GM18505 (cell line): ENCODE measurements around the gene EEF1A1.
"Not testable (repeated sequence)": the region's sequence is repeated elsewhere in the genome, so short reads cannot be mapped to it uniquely, and the experiment has no call there.

Source experiments
- ATAC-seq: cut with Tn5 transposase; IDR thresholded peaks from one replicate; pipeline ENCODE4 v1.9.1; 2021; ENCODE audit not compliant: unreplicated experiment
- POLR2A ChIP-seq: IDR thresholded peaks from 4 replicates; pipeline ENCODE4 v1.6.1; 2011; ENCODE audit warnings: borderline replicate concordance; ENCODE audit not compliant: insufficient read depth, insufficient read length; ENCODE audit errors: extremely low read depth

EEF1A1 gene

GRCh38 chr6:73548458-73549446, 27.9 kb upstream of the EEF1A1 start:
- no peak for TF ChIP-seq POLR2A
- no peak for ATAC-seq

GRCh38 chr6:73547036-73547435, 26.2 kb upstream of the EEF1A1 start:
- TF ChIP-seq POLR2A = no peak
- ATAC-seq = no peak

- no peak for TF ChIP-seq POLR2A
- ATAC-seq = no peak
These were observed 22.1 kb upstream of the EEF1A1 start for GRCh38 chr6:73542891-73543290.

GRCh38 chr6:73542481-73542880, 21.6 kb upstream of the EEF1A1 start:
- not testable (repeated sequence) for ATAC-seq

- ATAC-seq = no peak
- no peak for TF ChIP-seq POLR2A
These were observed 17.4 kb upstream of the EEF1A1 start for GRCh38 chr6:73538116-73538779.

- no peak for TF ChIP-seq POLR2A
- ATAC-seq = no peak
These were observed 16.8 kb upstream of the EEF1A1 start for GRCh38 chr6:73537677-73538076.

GRCh38 chr6:73534628-73535027, 13.8 kb upstream of the EEF1A1 start:
- TF ChIP-seq POLR2A = no peak
- ATAC-seq = no peak

GRCh38 chr6:73532293-73532692, 11.5 kb upstream of the EEF1A1 start:
- no peak for TF ChIP-seq POLR2A
- no peak for ATAC-seq

GRCh38 chr6:73528897-73529296, 8.1 kb upstream of the EEF1A1 start:
- no peak for ATAC-seq
- no peak for TF ChIP-seq POLR2A

- TF ChIP-seq POLR2A = no peak
- ATAC-seq = no peak
These were observed 4.9 kb upstream of the EEF1A1 start for GRCh38 chr6:73525546-73526330.

- TF ChIP-seq POLR2A = peak; percentile 89
- ATAC-seq = peak; percentile 45
These were observed 2.7 kb upstream of the EEF1A1 start for GRCh38 chr6:73523434-73524123.

GRCh38 chr6:73521351-73521985, 636 bp upstream of the EEF1A1 start:
- ATAC-seq = peak; percentile 30
- TF ChIP-seq POLR2A = peak; percentile 37

- TF ChIP-seq POLR2A = peak; percentile 43
- peak; percentile 14 for ATAC-seq
These were observed 725 bp downstream of the EEF1A1 start for GRCh38 chr6:73519926-73520687.
